Thyroid gland (tissue), 4 donors: Measurements from ENCODE around the gene TIGD7.
"Not testable (repeated sequence)": the region's sequence is repeated elsewhere in the genome, so short reads cannot be mapped to it uniquely, and the experiment has no call there.

Source experiments
- CTCF ChIP-seq, 6 experiments: fragments of 200-600 bp in 3 of 6; fragments of 450-650 bp in 3 of 6; sonication (generic) in 3 of 6; IDR thresholded peaks; one replicate each; pipeline ENCODE4 v1.5.1; 2016 to 2019; ENCODE audit warnings: antibody characterized with exemption in 6 of 6, mild to moderate bottlenecking in 2 of 6, inconsistent platforms in 1 of 6, moderate library complexity in 1 of 6
- POLR2A ChIP-seq, 2 donors: fragments of 450-650 bp; IDR thresholded peaks; one replicate each; pipeline ENCODE4 v1.6.1; 2017; ENCODE audit warnings: antibody characterized with exemption in 2 of 2, mild to moderate bottlenecking in 2 of 2, moderate library complexity in 1 of 2

GRCh38 chr16:3271281-3271680 is 33.9 kb downstream of the TIGD7 start:
- TF ChIP-seq POLR2A, CTCF (IDR thresholded peaks at IDR 0.05): not testable (repeated sequence)
